Measurements from ENCODE around the gene COX19. TPM values are rescaled to one million over a fixed set of nuclear protein-coding genes. Genes with fewer than 3 reads are reported as not detected.
A peak's percentile ranks its signal among the peaks of the same experiment; 100 is the strongest.

COX19 gene
- total RNA-seq, 1 donor from 2014 or later: 2.1 TPM

GRCh38 chr7:978416-979091 is 3.2 kb upstream of the COX19 start:
- Histone ChIP-seq H3K9me3 (no peaks in the 10 kb centered on the region), H3K27me3 (no peaks in the 10 kb centered on the region), H3K4me3 (no peak overlapping the region), H3K36me3 (no peaks in the 10 kb centered on the region), H3K27ac (no peak overlapping the region), H3K4me1 (peaks cover 0 to 12% of the 10 kb centered on the region in 2 donors)
- no peak for DNase-seq (ENCODE audit: low spot score in 2 of 2)
- intact Hi-C loops (cut with DNase I): no loop called here
- TF ChIP-seq, protein P1, sequence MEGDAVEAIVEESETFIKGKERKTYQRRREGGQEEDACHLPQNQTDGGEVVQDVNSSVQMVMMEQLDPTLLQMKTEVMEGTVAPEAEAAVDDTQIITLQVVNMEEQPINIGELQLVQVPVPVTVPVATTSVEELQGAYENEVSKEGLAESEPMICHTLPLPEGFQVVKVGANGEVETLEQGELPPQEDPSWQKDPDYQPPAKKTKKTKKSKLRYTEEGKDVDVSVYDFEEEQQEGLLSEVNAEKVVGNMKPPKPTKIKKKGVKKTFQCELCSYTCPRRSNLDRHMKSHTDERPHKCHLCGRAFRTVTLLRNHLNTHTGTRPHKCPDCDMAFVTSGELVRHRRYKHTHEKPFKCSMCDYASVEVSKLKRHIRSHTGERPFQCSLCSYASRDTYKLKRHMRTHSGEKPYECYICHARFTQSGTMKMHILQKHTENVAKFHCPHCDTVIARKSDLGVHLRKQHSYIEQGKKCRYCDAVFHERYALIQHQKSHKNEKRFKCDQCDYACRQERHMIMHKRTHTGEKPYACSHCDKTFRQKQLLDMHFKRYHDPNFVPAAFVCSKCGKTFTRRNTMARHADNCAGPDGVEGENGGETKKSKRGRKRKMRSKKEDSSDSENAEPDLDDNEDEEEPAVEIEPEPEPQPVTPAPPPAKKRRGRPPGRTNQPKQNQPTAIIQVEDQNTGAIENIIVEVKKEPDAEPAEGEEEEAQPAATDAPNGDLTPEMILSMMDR (IDR thresholded peaks at IDR 0.05): no peak

- TF ChIP-seq, protein P1 (IDR thresholded peaks at IDR 0.05): no peak
- no peak overlapping the region for H3K27ac ChIP-seq
- intact Hi-C loops (cut with DNase I): no loop called here
These were observed 2.6 kb upstream of the COX19 start for GRCh38 chr7:978049-978346.

GRCh38 chr7:977326-978048 is 2.1 kb upstream of the COX19 start:
- DNase-seq (ENCODE audit: low spot score in 2 of 2): no peak
- Histone ChIP-seq H3K36me3 (peaks cover 2 to 8% of the 10 kb centered on the region in 2 donors), H3K27ac (no peak overlapping the region), H3K9me3 (no peaks in the 10 kb centered on the region), H3K4me1 (peaks cover 0 to 17% of the 10 kb centered on the region in 2 donors), H3K4me3 (no peak overlapping the region), H3K27me3 (no peaks in the 10 kb centered on the region)
- TF ChIP-seq, protein P1 (IDR thresholded peaks at IDR 0.05): no peak
- intact Hi-C loops (cut with DNase I): no loop called here

More at GRCh38 chr7:978049-978346, 2.6 kb upstream of the COX19 start:
- Histone ChIP-seq H3K4me3 (no peak overlapping the region), H3K9me3 (no peaks in the 10 kb centered on the region), H3K27me3 (no peaks in the 10 kb centered on the region), H3K4me1 (peaks cover 0 to 17% of the 10 kb centered on the region in 2 donors), H3K36me3 (peaks cover 0 to 2% of the 10 kb centered on the region in 2 donors)
- no peak for DNase-seq (ENCODE audit: low spot score in 2 of 2)

- TF ChIP-seq, protein P1 (IDR thresholded peaks at IDR 0.05): no peak
- intact Hi-C loops (cut with DNase I): no loop called here
- no peak for DNase-seq (ENCODE audit: low spot score in 2 of 2)
- Histone ChIP-seq H3K27ac (no peak overlapping the region), H3K9me3 (no peaks in the 10 kb centered on the region), H3K4me1 (peaks cover 0 to 17% of the 10 kb centered on the region in 2 donors), H3K36me3 (peaks cover 8 to 13% of the 10 kb centered on the region in 2 donors), H3K27me3 (no peaks in the 10 kb centered on the region), H3K4me3 (no peak overlapping the region)
These were observed 1.6 kb upstream of the COX19 start for GRCh38 chr7:976901-977325.

GRCh38 chr7:975702-976473 is 539 bp upstream of the COX19 start:
- H3K36me3 ChIP-seq: peaks cover 10 to 19% of the 10 kb centered on the region in 2 donors
- H3K4me1 ChIP-seq: peaks cover 0 to 17% of the 10 kb centered on the region in 2 donors
- H3K27me3 ChIP-seq: no peaks in the 10 kb centered on the region
- peak overlapping the region; percentile 97 to 98 for H3K27ac ChIP-seq
- no peaks in the 10 kb centered on the region for H3K9me3 ChIP-seq
- H3K4me3 ChIP-seq: peak overlapping the region; percentile 88 to 94
- TF ChIP-seq, protein P1 (IDR thresholded peaks at IDR 0.05): no peak
- intact Hi-C loops (cut with DNase I): loop anchor here (2.0 kb wide), 1 partner anchor 99 kb away; the partner anchor contains the start of gene GET4
- no peak for DNase-seq (ENCODE audit: low spot score in 2 of 2)
